Measurements from ENCODE around the gene CRIM1.

Gene CRIM1

DNA sequence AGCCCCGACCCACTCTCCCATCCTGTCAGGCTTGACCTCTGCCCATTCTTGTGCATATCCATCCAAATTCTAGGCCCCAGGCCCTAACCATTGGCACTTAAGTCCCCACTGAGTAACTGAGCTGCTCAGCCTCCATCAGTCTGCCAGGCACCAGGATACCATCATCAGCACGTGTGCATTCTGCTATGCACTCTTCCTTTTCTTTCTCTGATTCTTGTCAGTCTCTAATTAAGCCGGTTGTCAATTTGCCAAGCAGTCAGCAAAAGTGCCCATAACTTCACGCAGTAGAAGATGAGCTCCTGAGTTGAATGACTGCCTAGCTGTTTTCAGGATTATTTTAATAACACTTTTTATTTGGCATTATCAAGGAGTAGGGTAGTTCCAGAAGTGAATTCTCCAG, 135.2 kb downstream of the CRIM1 start:
- H3K4me1 Mint-ChIP-seq, result peaks cover 25% of the 10 kb centered on the region
- no peak overlapping the region for H3K4me3 Mint-ChIP-seq
- TF ChIP-seq, protein P1, sequence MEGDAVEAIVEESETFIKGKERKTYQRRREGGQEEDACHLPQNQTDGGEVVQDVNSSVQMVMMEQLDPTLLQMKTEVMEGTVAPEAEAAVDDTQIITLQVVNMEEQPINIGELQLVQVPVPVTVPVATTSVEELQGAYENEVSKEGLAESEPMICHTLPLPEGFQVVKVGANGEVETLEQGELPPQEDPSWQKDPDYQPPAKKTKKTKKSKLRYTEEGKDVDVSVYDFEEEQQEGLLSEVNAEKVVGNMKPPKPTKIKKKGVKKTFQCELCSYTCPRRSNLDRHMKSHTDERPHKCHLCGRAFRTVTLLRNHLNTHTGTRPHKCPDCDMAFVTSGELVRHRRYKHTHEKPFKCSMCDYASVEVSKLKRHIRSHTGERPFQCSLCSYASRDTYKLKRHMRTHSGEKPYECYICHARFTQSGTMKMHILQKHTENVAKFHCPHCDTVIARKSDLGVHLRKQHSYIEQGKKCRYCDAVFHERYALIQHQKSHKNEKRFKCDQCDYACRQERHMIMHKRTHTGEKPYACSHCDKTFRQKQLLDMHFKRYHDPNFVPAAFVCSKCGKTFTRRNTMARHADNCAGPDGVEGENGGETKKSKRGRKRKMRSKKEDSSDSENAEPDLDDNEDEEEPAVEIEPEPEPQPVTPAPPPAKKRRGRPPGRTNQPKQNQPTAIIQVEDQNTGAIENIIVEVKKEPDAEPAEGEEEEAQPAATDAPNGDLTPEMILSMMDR (IDR thresholded peaks at IDR 0.05; ENCODE audit: unreplicated experiment in 3 of 3), result no peak
- H3K27me3 Mint-ChIP-seq (ENCODE audit: low read depth), result no peaks in the 10 kb centered on the region
- H3K36me3 Mint-ChIP-seq (ENCODE audit: low read depth), result peaks cover 3% of the 10 kb centered on the region
- no peaks in the 10 kb centered on the region for H3K9me3 Mint-ChIP-seq
- peak overlapping the region in 1 of 3 experiments; percentile 46 for H3K27ac Mint-ChIP-seq

DNA sequence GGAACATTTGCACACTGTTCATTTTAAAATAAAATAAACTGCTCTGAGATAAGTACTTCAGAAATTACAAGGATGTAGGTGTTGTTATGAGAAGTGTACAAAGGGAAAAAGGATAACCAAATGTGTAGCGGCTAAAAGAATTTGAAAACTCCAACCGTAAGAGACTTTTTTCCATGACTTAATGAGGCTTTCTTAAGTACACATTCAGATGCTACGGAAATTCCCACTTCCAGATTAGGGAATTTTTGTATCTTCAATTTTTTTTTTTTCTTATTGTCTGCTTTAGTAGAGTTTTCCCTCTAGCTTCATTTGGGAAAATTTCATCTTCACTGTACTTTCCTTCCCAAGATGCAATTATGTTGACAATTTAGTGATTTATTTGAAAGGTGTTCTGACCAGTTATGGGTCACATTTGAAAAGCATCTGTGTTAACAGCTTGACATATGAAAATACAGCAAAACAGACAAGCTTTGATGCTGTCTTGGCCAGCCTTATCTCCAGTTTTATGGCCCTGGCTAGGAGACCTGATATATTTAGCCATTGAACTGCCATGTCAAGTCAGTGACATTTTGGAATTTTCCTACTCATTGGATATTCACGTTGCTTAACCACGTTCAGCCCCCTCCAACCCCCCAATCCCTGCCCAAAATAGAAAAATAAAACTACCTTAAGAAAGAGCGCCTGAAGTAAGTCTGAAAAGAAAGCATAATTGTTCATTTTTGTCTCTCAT, 136.8 kb downstream of the CRIM1 start:
- H3K36me3 Mint-ChIP-seq (ENCODE audit: low read depth), result peaks cover 3% of the 10 kb centered on the region
- H3K4me1 Mint-ChIP-seq, result peaks cover 12% of the 10 kb centered on the region
- H3K27me3 Mint-ChIP-seq (ENCODE audit: low read depth), result no peaks in the 10 kb centered on the region
- H3K9me3 Mint-ChIP-seq, result no peaks in the 10 kb centered on the region
- TF ChIP-seq, protein P1 (IDR thresholded peaks at IDR 0.05; ENCODE audit: unreplicated experiment in 3 of 3), result no peak
- H3K27ac Mint-ChIP-seq, result peak overlapping the region in 2 of 3 experiments; percentile 26 to 36
- H3K4me3 Mint-ChIP-seq, result no peak overlapping the region

DNA sequence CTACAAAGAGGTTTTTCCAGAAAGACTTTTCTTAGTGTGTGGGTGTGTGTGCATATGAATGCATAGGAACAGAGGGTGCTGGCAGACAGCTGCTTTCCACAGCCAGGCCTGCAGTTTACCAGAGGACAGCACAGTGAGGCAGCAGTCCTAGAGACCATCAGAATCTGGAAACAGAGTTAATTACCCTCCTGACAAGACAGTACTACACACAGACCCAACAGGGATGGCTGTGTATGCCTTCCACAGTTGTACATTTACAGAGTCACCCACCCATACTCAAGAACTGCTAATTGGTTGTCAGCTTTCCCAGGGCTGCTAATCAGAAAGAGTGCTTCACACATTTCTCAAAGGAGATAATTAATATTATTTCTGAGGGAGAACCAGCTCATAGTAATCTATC, 137.7 kb downstream of the CRIM1 start:
- TF ChIP-seq, protein P1 (IDR thresholded peaks at IDR 0.05; ENCODE audit: unreplicated experiment in 3 of 3), result no peak
- Mint-ChIP-seq H3K4me3 (no peak overlapping the region), H3K27ac (peak overlapping the region in 2 of 3 experiments; percentile 26 to 36), H3K4me1 (peaks cover 9% of the 10 kb centered on the region), H3K36me3 (ENCODE audit: low read depth) (peaks cover 3% of the 10 kb centered on the region), H3K27me3 (ENCODE audit: low read depth) (no peaks in the 10 kb centered on the region), H3K9me3 (no peaks in the 10 kb centered on the region)

DNA sequence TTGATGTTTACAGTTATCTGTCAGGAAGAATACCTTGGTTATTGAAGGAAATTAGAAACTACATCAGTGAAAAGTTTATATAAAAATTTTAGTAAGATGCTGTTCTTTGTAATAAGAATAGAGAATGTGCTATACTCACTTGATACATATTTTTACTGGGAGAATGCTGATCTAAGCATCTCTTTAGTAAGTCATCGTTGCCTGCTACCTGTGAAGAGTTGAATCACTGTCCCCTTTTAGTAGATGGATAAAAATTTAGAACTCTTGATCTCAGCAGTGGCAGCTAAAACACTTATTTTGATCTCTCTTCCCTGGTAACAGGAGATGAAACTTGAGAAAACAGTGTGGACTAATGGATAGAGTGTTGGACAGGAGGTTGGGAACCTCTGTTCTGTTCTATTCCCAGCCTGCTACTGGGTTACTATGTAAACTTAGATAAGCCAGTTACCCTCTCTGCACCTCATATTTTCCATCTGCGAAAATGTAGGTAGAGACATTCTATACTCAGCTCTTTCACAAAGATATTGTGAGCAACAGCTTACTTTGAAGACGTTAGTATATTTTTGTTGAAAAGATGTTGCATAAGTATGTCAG, 142.1 kb downstream of the CRIM1 start:
- peaks cover 26% of the 10 kb centered on the region for H3K36me3 Mint-ChIP-seq (ENCODE audit: low read depth)

DNA sequence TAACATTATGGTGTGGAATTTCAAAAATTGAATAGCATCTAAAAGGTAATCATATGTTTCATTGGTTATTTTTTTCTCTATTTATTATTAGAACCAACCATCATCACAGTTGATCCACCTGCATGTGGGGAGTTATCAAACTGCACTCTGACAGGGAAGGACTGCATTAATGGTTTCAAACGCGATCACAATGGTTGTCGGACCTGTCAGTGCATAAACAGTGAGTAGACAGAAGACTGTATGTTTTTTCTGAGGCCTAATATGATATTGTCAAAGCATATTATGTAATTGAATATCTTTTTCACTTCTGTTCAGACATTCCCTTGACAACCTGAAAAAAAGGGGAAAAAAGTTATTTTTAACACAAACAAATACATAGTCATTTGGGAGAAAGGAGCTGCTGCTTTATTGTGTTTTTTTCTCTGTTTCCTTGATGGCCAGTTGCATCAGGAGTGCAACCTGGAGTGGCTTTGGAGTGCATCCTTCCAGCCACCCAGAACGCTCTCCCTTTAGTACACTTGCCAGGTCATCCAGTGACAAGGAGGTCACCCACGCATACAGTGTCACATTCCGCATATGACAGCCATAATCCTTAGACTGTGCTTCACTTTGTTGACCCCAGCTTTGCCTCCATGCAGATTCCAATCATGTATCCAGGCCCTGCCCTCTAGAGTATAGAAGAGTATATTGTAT, 143.7 kb downstream of the CRIM1 start:
- TF ChIP-seq, protein P1 (IDR thresholded peaks at IDR 0.05; ENCODE audit: unreplicated experiment in 3 of 3), result no peak
- no peaks in the 10 kb centered on the region for H3K4me1 Mint-ChIP-seq
- H3K36me3 Mint-ChIP-seq (ENCODE audit: low read depth), result peaks cover 33% of the 10 kb centered on the region
- H3K27me3 Mint-ChIP-seq (ENCODE audit: low read depth), result no peaks in the 10 kb centered on the region
- no peak overlapping the region for H3K4me3 Mint-ChIP-seq
- H3K9me3 Mint-ChIP-seq, result no peaks in the 10 kb centered on the region
- H3K27ac Mint-ChIP-seq, result no peak overlapping the region

More for the DNA sequence above, 142.1 kb downstream of the CRIM1 start:
- H3K27me3 Mint-ChIP-seq (ENCODE audit: low read depth), result no peaks in the 10 kb centered on the region
- H3K9me3 Mint-ChIP-seq, result no peaks in the 10 kb centered on the region
- H3K4me3 Mint-ChIP-seq, result no peak overlapping the region
- TF ChIP-seq, protein P1 (IDR thresholded peaks at IDR 0.05; ENCODE audit: unreplicated experiment in 3 of 3), result no peak
- peaks cover 4% of the 10 kb centered on the region for H3K4me1 Mint-ChIP-seq
- no peak overlapping the region for H3K27ac Mint-ChIP-seq

All from nephron (organoid).